ENCODE measurements around the gene RAB40A. TPM values are rescaled to one million over a fixed set of nuclear protein-coding genes. Genes with fewer than 3 reads are reported as not detected.

Gene RAB40A, protein sequence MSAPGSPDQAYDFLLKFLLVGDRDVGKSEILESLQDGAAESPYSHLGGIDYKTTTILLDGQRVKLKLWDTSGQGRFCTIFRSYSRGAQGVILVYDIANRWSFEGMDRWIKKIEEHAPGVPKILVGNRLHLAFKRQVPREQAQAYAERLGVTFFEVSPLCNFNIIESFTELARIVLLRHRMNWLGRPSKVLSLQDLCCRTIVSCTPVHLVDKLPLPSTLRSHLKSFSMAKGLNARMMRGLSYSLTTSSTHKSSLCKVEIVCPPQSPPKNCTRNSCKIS
- 0.36 and 0.67 TPM in 2 replicates for total RNA-seq
- total RNA-seq (2013) = 0.14 TPM
- polyA plus RNA-seq = 0.07 and 0.15 TPM in 2 replicates
- not detected in 2 replicates for polyA minus RNA-seq

DNA sequence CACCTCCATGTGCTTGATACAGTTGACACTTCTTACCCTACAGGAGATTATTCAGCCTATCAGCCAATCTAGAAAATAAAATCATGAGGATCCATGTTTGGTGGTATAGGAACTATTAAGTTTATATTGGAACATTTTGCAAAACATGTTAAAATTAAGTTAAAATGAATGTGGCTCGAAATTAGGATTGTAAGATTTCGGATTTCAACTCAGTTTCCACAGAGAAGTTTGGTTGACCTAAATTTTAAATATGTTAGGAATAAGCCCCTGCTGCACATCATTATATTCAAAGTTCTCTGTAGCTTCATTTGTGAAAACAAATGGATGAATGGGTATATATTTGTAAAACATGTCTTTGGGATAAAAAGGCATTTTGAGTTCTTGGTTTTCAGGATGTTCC is at the start of gene RAB40A:
Gene RAB40A (minus strand): TSS at position 101 of the 400 bp plus-strand sequence. CDS start 18,733 bp downstream, outside the sequence.
- no peak within 1 kb of the TSS for H2AFZ ChIP-seq (ENCODE audit: insufficient read depth, low read depth, low read length, poor library complexity, severe bottlenecking)
- Mint-ChIP-seq H3K4me1 (no peaks in the 10 kb centered on the region), H3K27me3 (no peaks in the 10 kb centered on the region), H3K4me3 (no peak within 1 kb of the TSS), H3K9me3 (ENCODE audit: insufficient read depth) (no peaks in the 10 kb centered on the region), H3K27ac (no peak within 1 kb of the TSS)
- H3K4me1 ChIP-seq (ENCODE audit: control insufficient read depth in 2 of 2, insufficient read depth in 2 of 2, low read length in 2 of 2) = no peaks in the 10 kb centered on the region
- ATAC-seq (ENCODE audit: low read depth) (no peak), DNase-seq (no peak)
- no peak within 1 kb of the TSS for H3K9ac ChIP-seq (ENCODE audit: low read length)
- TF ChIP-seq CTCF (IDR thresholded peaks at IDR 0.05) (no peak), EZH2 (IDR thresholded peaks at IDR 0.05; ENCODE audit: borderline replicate concordance, insufficient read depth, low read depth, low read length, poor library complexity, severe bottlenecking) (no peak)
- intact Hi-C loops (cut with micrococcal nuclease) = no loop called here
- H3K4me2 ChIP-seq (replicated peaks; ENCODE audit: low read depth, low read length, poor library complexity, severe bottlenecking) = no peak within 1 kb of the TSS
- no peaks in the 10 kb centered on the region for H3K27me3 ChIP-seq (replicated peaks in 1 of 4; ENCODE audit: control extremely low read depth in 1 of 4, control insufficient read depth in 3 of 4, insufficient read depth in 4 of 4, low read length in 3 of 4)
- H3K79me2 ChIP-seq (ENCODE audit: control insufficient read depth, insufficient read depth, low read length) = no peaks in the 10 kb centered on the region
- ChIA-PET POLR2A (no interaction called here), CTCF (no interaction called here)
- no peaks in the 10 kb centered on the region for H3K9me3 ChIP-seq (ENCODE audit: control extremely low read depth in 1 of 3, control insufficient read depth in 2 of 3, insufficient read depth in 1 of 3, low read length in 2 of 3)
- whole genome bisulfite sequencing (ENCODE audit: insufficient coverage) = no CpG with 5 or more reads among the region's 2 CpGs
- no peaks in the 10 kb centered on the region for H4K20me1 ChIP-seq (ENCODE audit: control insufficient read depth, insufficient read depth, low read length, poor library complexity, severe bottlenecking)
- H3K4me3 ChIP-seq (ENCODE audit: control extremely low read depth in 1 of 5, extremely low read depth in 1 of 5, insufficient read depth in 1 of 5, low read depth in 2 of 5, low read length in 4 of 5) = no peak within 1 kb of the TSS
- H3K27ac ChIP-seq (ENCODE audit: low read length in 2 of 2) = no peak within 1 kb of the TSS
- H3K36me3 ChIP-seq (replicated peaks in 1 of 2; ENCODE audit: control extremely low read depth in 1 of 2, control insufficient read depth in 1 of 2, extremely low read depth in 1 of 2, insufficient read depth in 2 of 2, low read length in 1 of 2) = no peaks in the 10 kb centered on the region

DNA sequence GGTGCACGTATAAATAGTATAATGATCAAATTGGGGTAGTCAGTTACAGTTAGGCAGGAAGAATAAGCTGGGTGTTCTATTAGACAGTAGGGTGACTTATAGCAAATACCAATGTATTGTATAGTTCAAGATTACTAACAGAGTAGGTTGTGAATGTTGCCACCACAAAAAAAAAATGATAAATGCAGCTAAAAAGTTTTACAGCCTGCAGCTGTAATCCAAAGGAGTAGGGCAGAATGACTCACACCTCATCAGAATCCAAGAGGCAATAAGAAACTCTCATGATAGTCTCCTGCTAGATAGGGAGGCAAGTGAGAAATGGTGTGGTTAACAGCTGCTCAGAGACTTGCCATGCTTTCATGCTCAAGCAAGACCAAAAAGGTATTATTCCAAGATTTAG is 46.5 kb upstream of the RAB40A start:
- ATAC-seq (ENCODE audit: low read depth) (no peak), DNase-seq (no peak)
- intact Hi-C loops (cut with micrococcal nuclease) = no loop called here
- Mint-ChIP-seq H3K27ac (no peak overlapping the region), H3K27me3 (no peaks in the 10 kb centered on the region), H3K4me3 (no peak overlapping the region), H3K9me3 (ENCODE audit: insufficient read depth) (no peaks in the 10 kb centered on the region), H3K4me1 (peaks cover 1% of the 10 kb centered on the region)
- POLR2A ChIA-PET = no interaction called here
- no peaks in the 10 kb centered on the region for H3K36me3 ChIP-seq (replicated peaks in 1 of 2; ENCODE audit: control extremely low read depth in 1 of 2, control insufficient read depth in 1 of 2, extremely low read depth in 1 of 2, insufficient read depth in 2 of 2, low read length in 1 of 2)
- no peaks in the 10 kb centered on the region for H3K79me2 ChIP-seq (ENCODE audit: control insufficient read depth, insufficient read depth, low read length)
- TF ChIP-seq CTCF (IDR thresholded peaks at IDR 0.05) (no peak), EZH2 (IDR thresholded peaks at IDR 0.05; ENCODE audit: borderline replicate concordance, insufficient read depth, low read depth, low read length, poor library complexity, severe bottlenecking) (no peak)
- no CpG with 5 or more reads among the region's 1 CpG for WGBS (ENCODE audit: insufficient coverage)
- no peak overlapping the region for H3K27ac ChIP-seq (ENCODE audit: low read length in 2 of 2)
- no peaks in the 10 kb centered on the region for H4K20me1 ChIP-seq (ENCODE audit: control insufficient read depth, insufficient read depth, low read length, poor library complexity, severe bottlenecking)
- H2AFZ ChIP-seq (ENCODE audit: insufficient read depth, low read depth, low read length, poor library complexity, severe bottlenecking) = no peak overlapping the region
- CTCF ChIA-PET = no interaction called here
- H3K27me3 ChIP-seq (replicated peaks in 1 of 4; ENCODE audit: control extremely low read depth in 1 of 4, control insufficient read depth in 3 of 4, insufficient read depth in 4 of 4, low read length in 3 of 4) = peaks cover 0 to 2% (median 0%) of the 10 kb centered on the region in 4 experiments
- H3K4me2 ChIP-seq (replicated peaks; ENCODE audit: low read depth, low read length, poor library complexity, severe bottlenecking) = no peak overlapping the region
- no peak overlapping the region for H3K9ac ChIP-seq (ENCODE audit: low read length)
- no peaks in the 10 kb centered on the region for H3K9me3 ChIP-seq (ENCODE audit: control extremely low read depth in 1 of 3, control insufficient read depth in 2 of 3, insufficient read depth in 1 of 3, low read length in 2 of 3)
- H3K4me3 ChIP-seq (ENCODE audit: control extremely low read depth in 1 of 5, extremely low read depth in 1 of 5, insufficient read depth in 1 of 5, low read depth in 2 of 5, low read length in 4 of 5) = no peak overlapping the region
- H3K4me1 ChIP-seq (ENCODE audit: control insufficient read depth in 2 of 2, insufficient read depth in 2 of 2, low read length in 2 of 2) = no peaks in the 10 kb centered on the region
